ENCODE data around the gene FIG4. TPM values are rescaled to one million over a fixed set of nuclear protein-coding genes. Genes with fewer than 3 reads are reported as not detected.

Gene FIG4
- total and polyA plus RNA-seq, 2 of the 13 experiments (the other 11 are each of a cell fraction or from before 2014, with no cell fraction given): 5.5 to 7.9 TPM

- BruUV-seq (replicated peaks): no TSS peak
- Histone ChIP-seq H3K27ac (ENCODE audit: extremely low read length, insufficient read depth, low read length) (no peak overlapping the region), H3K9ac (ENCODE audit: insufficient read depth, low read depth, low read length) (no peak overlapping the region), H4K20me1 (ENCODE audit: insufficient read depth, low read length) (no peaks in the 10 kb centered on the region), H2AFZ (ENCODE audit: low read length) (no peak overlapping the region), H3K27me3 (ENCODE audit: control insufficient read depth in 1 of 2, insufficient read depth in 2 of 2, low read length in 2 of 2) (no peaks in the 10 kb centered on the region), H3K9me3 (ENCODE audit: low read length) (no peaks in the 10 kb centered on the region), H3K4me2 (ENCODE audit: low read depth, low read length) (no peak overlapping the region), H3K79me2 (ENCODE audit: insufficient read depth, low read length) (no peaks in the 10 kb centered on the region), H3K4me3 (replicated peaks in 1 of 3; ENCODE audit: insufficient read depth in 1 of 3, low read depth in 2 of 3, low read length in 3 of 3) (no peak overlapping the region), H3K36me3 (replicated peaks in 1 of 2; ENCODE audit: control insufficient read depth in 1 of 2, insufficient read depth in 2 of 2, low read length in 2 of 2) (no peaks in the 10 kb centered on the region), H3K4me1 (ENCODE audit: insufficient read depth, low read length) (no peaks in the 10 kb centered on the region)
- 76% methylated on average over 6 of the region's 6 CpGs for WGBS (ENCODE audit: low lambda C conversion rate)
- CTCF ChIA-PET (ENCODE audit: low intra/inter-chr PET ratio, low total read pairs): interaction anchor here (1.5 kb wide), 1 partner anchor 119 kb away, joined by 3 read pairs; no protein-coding TSS in a partner anchor
- ATAC-seq (no peak), DNase-seq (ENCODE audit: low spot score) (no peak), FAIRE-seq (no peak)
- POLR2A ChIA-PET: no interaction called here
- no peak for TF ChIP-seq TFAP4 (IDR thresholded peaks at IDR 0.05; ENCODE audit: borderline replicate concordance, low read depth)
- no peak for TF ChIP-seq HMGXB4 (CRISPR knock-in tag; IDR thresholded peaks at IDR 0.05; ENCODE audit: borderline replicate concordance in 1 of 2, low read depth in 1 of 2)
- no peak for TF ChIP-seq DNMT3B (CRISPR knock-in tag; conservative IDR thresholded peaks at IDR 0.05)
- TF ChIP-seq IRF1 (CRISPR knock-in tag; IDR thresholded peaks at IDR 0.05; ENCODE audit: low read depth): no peak
- TF ChIP-seq ZNF546 (CRISPR knock-in tag; conservative IDR thresholded peaks at IDR 0.05): no peak
- no peak for TF ChIP-seq WIZ (CRISPR knock-in tag; IDR thresholded peaks at IDR 0.05)
- TF ChIP-seq RXRA (CRISPR knock-in tag; IDR thresholded peaks at IDR 0.05): no peak
- no peak for TF ChIP-seq ISL2 (CRISPR knock-in tag; IDR thresholded peaks at IDR 0.05)
- no peak for TF ChIP-seq ZNF124 (CRISPR knock-in tag; IDR thresholded peaks at IDR 0.05)
- no peak for TF ChIP-seq ZNF761 (CRISPR knock-in tag; conservative IDR thresholded peaks at IDR 0.05)
- no peak for TF ChIP-seq ZNF589 (CRISPR knock-in tag; conservative IDR thresholded peaks at IDR 0.05)
- TF ChIP-seq BRCA1 (CRISPR knock-in tag; IDR thresholded peaks at IDR 0.05): no peak
- no peak for TF ChIP-seq TCF7L2 (IDR thresholded peaks at IDR 0.05; ENCODE audit: low read depth, low read length)
- no peak for TF ChIP-seq ZNF12 (CRISPR knock-in tag; IDR thresholded peaks at IDR 0.05)
- TF ChIP-seq SOX6 (IDR thresholded peaks at IDR 0.05): no peak
- TF ChIP-seq SOX6 (CRISPR knock-in tag; IDR thresholded peaks at IDR 0.05): no peak
- no peak for TF ChIP-seq ZBTB20 (CRISPR knock-in tag; IDR thresholded peaks at IDR 0.05; ENCODE audit: borderline replicate concordance, low read depth)
- TF ChIP-seq HNF1B (CRISPR knock-in tag; IDR thresholded peaks at IDR 0.05): no peak
- in situ Hi-C loops (cut with HindIII; ENCODE audit: extremely low pct_ligation_motif_present, low pct_unique_long_range_greater_than_20kb): no loop called here
- intact Hi-C loops (cut with micrococcal nuclease; ENCODE audit: unreplicated experiment): no loop called here
Measured at GRCh38 chr6:109824105-109824504, 133.0 kb downstream of the FIG4 start.

Data from HepG2 (cell line).